ENCODE results near the gene FGF18. TPM values are rescaled to one million over a fixed set of nuclear protein-coding genes. Genes with fewer than 3 reads are reported as not detected.

FGF18 gene
- total and polyA plus RNA-seq, 2 of the 4 experiments (the other 2 are of a cell fraction): 0.15 TPM; not detected in 1

GRCh38 chr5:171420431-171421241, 1.2 kb downstream of the FGF18 start:
- dilution Hi-C loops (cut with HindIII; ENCODE audit: low sequenced_read_pairs, unreplicated experiment): no loop called here

More at GRCh38 chr5:171420431-171421241, 1.2 kb downstream of the FGF18 start:
- no peak overlapping the region for H2BK120ac ChIP-seq (ENCODE audit: low read depth, low read length)
- peaks cover 2% of the 10 kb centered on the region; the same call in 1 of the 2 replicates for H3K36me3 ChIP-seq (ENCODE audit: control insufficient read depth, insufficient read depth, low read length)
- H2AK5ac ChIP-seq (ENCODE audit: low read depth, low read length): no peak overlapping the region
- H2BK5ac ChIP-seq (ENCODE audit: low read depth, low read length, poor library complexity, severe bottlenecking): no peak overlapping the region
- ATAC-seq (ENCODE audit: low read depth) (peak; percentile 6; the same call in 1 of the 2 replicates), DNase-seq (peak; percentile 89)
- ChIA-PET POLR2A (ENCODE audit: unreplicated experiment) (no interaction called here), CTCF (interaction anchor here (2.6 kb wide), 1 partner anchor 488 kb away, joined by 7 read pairs; no protein-coding TSS in a partner anchor)
- H3K27me3 ChIP-seq (ENCODE audit: control insufficient read depth, insufficient read depth, low read length): no peaks in the 10 kb centered on the region; the same call in 1 of the 2 replicates
- WGBS, 2 experiments (ENCODE audit: extremely low coverage in 2 of 2, insufficient read length in 1 of 2): 8% methylated on average over 17 of the region's 65 CpGs; no CpG with 5 or more reads in 1 of the 2 experiments
- in situ Hi-C loops (cut with MboI; ENCODE audit: low sequenced_read_pairs) (loop anchor here (25.0 kb wide), 2 partner anchors 767 to 867 kb away; partner anchors contain the start of genes EFCAB9, STK10 and UBTD2), intact Hi-C loops (cut with micrococcal nuclease) (loop anchor here (5.0 kb wide), 1 partner anchor 102 kb away; no protein-coding TSS in a partner anchor)
- H3K9me3 ChIP-seq (ENCODE audit: control insufficient read depth, insufficient read depth, low read length): no peaks in the 10 kb centered on the region
- no peak overlapping the region for H4K8ac ChIP-seq (ENCODE audit: low read depth in 2 of 2, low read length in 2 of 2)
- H2BK20ac ChIP-seq (ENCODE audit: low read depth, low read length): no peak overlapping the region
- peaks cover 2% of the 10 kb centered on the region; the same call in 1 of the 2 replicates for H3K4me1 ChIP-seq (ENCODE audit: control insufficient read depth, insufficient read depth, low read length)
- peaks cover 41% of the 10 kb centered on the region for H4K20me1 ChIP-seq (ENCODE audit: insufficient read depth, low read length)
- H3K14ac ChIP-seq (replicated peaks; ENCODE audit: low read depth, low read length): no peak overlapping the region
- H3K4ac ChIP-seq (ENCODE audit: low read depth, low read length): no peak overlapping the region
- no peak overlapping the region for H3K9ac ChIP-seq (ENCODE audit: low read depth, low read length)
- peak overlapping the region; percentile 73 for H2AK9ac ChIP-seq (replicated peaks; ENCODE audit: low read depth, low read length, poor library complexity)
- no peak overlapping the region for H3K4me3 ChIP-seq (ENCODE audit: insufficient read depth, low read depth, low read length)
- TF ChIP-seq, protein P1, sequence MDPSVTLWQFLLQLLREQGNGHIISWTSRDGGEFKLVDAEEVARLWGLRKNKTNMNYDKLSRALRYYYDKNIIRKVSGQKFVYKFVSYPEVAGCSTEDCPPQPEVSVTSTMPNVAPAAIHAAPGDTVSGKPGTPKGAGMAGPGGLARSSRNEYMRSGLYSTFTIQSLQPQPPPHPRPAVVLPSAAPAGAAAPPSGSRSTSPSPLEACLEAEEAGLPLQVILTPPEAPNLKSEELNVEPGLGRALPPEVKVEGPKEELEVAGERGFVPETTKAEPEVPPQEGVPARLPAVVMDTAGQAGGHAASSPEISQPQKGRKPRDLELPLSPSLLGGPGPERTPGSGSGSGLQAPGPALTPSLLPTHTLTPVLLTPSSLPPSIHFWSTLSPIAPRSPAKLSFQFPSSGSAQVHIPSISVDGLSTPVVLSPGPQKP (IDR thresholded peaks at IDR 0.05; ENCODE audit: borderline replicate concordance, low read depth, low read length): no peak
- TF ChIP-seq FOS (IDR thresholded peaks at IDR 0.05; ENCODE audit: low read depth, low read length) (no peak), RAD21 (IDR thresholded peaks at IDR 0.05; ENCODE audit: low read length) (0 out of 2 replicates have a peak, but pooled peaks have one; percentile 7)
- peak overlapping the region; percentile 62; the same call in 1 of the 2 replicates for H3K4me2 ChIP-seq (ENCODE audit: low read depth, low read length)
- no peak overlapping the region for H3K56ac ChIP-seq (ENCODE audit: extremely low read depth, insufficient read depth, low read length)
- no peak overlapping the region for H4K5ac ChIP-seq (ENCODE audit: low read depth, low read length)
- H3K9me1 ChIP-seq (ENCODE audit: insufficient read depth, low read length): no peaks in the 10 kb centered on the region
- no TSS peak for BruUV-seq (replicated peaks)
- no peak overlapping the region for H3K27ac ChIP-seq (ENCODE audit: insufficient read depth, low read length)
- no peak overlapping the region for H2BK15ac ChIP-seq (ENCODE audit: low read depth, low read length)
- H2AFZ ChIP-seq (replicated peaks; ENCODE audit: low read length, poor library complexity): peak overlapping the region; percentile 26
- H3K79me1 ChIP-seq (ENCODE audit: low read depth in 1 of 2, low read length in 2 of 2): no peaks in the 10 kb centered on the region; a peak in 1 of 4 replicates
- no peak overlapping the region for H3K23ac ChIP-seq (ENCODE audit: low read depth, low read length)
- H3K18ac ChIP-seq (ENCODE audit: low read depth, low read length): no peak overlapping the region
- H4K91ac ChIP-seq (ENCODE audit: insufficient read depth, low read depth, low read length): no peak overlapping the region
